GM18867 (cell line): Measurements from ENCODE around the gene RUVBL1.

Source experiments
- ATAC-seq: cut with Tn5 transposase; IDR thresholded peaks from one replicate; pipeline ENCODE4 v1.9.1; 2021; ENCODE audit warnings: mild to moderate bottlenecking, moderate library complexity; ENCODE audit not compliant: unreplicated experiment

RUVBL1 gene

DNA sequence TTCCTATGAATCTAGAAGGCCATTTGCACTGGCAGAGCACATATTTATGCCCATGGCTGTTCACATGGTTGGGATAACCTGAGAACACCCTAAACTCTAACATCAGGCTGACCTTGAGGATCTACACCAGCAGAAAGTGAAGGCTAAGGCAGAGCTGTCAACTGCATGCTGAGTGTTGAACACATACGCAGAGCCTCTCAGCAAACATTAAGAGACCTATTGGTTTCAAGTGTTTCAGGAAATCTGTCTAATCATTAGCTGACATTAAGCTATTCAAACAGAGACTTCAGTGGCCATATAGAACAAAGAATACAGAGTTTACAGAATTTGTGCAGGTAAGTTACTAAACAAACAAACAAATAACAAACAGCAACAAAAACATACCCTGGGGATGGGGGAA lies 87.5 kb downstream of the RUVBL1 start:
- no peak for ATAC-seq

DNA sequence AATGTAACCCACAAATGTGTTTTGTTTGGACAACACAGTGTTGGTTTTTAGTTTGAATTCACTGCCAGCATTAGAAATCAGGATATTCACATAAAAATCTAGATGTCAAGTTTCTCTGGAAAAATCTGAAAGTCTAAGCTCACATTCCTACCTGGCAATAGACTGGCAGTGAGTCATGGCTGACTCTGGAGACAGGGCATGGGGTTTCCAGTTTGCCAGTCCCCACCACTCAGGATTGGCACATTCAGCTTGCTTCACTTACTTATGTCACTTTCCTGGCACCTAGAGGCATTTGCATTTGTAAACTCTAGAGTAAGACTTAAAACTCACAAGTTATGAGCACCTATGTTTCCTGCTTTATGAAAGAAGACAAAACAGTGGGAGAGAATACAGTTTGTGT lies 90.5 kb downstream of the RUVBL1 start:
- ATAC-seq: no peak
